ES-I3 (cell line): ENCODE measurements around the gene BRCA1.

Experiments used
- H3K36me3 ChIP-seq: 2 replicates; pipeline ENCODE4 v1.6.1; 2013; ENCODE audit warnings: mild to moderate bottlenecking, low read length, control low read depth, moderate library complexity; ENCODE audit not compliant: insufficient read depth
- H3K4me1 ChIP-seq: 2 replicates; pipeline ENCODE4 v1.6.1; 2013; ENCODE audit warnings: mild to moderate bottlenecking, control low read depth, low read length; ENCODE audit not compliant: insufficient read depth
- H3K9ac ChIP-seq: 2 replicates; pipeline ENCODE4 v1.6.1; 2013; ENCODE audit warnings: low read depth, mild to moderate bottlenecking, low read length, moderate library complexity
- H3K9me3 ChIP-seq: 2 replicates; pipeline ENCODE4 v1.6.1; 2013; ENCODE audit warnings: mild to moderate bottlenecking, low read length, moderate library complexity; ENCODE audit not compliant: control insufficient read depth, insufficient read depth

BRCA1 gene

DNA sequence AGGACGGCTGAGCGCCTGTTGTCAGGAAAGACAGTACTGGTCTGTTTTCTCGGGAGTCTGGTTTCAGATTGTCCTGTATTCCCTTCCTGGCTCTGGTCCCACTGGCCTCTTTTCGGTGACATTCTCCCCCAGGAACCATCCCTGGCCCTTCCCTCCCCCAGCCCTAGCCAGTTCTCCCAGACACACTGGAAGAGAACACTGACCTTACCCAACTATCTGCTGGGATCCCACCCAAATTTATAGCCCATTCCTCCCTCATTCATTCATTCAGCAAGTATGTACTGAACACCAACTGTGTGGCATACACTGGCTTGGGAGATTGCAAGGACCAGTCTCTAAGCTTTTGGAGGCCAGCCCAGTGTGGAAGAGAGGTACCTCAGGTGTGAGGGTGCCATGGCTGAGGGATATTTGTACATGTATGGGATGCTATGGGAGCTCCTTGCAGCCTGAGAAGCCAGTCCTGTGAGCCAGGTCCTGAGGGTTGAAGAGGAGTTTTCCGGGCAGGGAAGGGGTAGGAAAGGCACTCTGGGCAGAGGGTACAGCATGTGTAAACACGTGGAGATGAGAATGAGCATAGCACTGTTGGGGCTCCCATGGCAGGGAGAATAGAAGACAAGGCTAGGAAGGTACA, 94.9 kb downstream of the BRCA1 start:
- Histone ChIP-seq H3K36me3 (no peaks in the 10 kb centered on the region), H3K9ac (no peak overlapping the region), H3K9me3 (no peaks in the 10 kb centered on the region), H3K4me1 (peaks cover 53% of the 10 kb centered on the region)

DNA sequence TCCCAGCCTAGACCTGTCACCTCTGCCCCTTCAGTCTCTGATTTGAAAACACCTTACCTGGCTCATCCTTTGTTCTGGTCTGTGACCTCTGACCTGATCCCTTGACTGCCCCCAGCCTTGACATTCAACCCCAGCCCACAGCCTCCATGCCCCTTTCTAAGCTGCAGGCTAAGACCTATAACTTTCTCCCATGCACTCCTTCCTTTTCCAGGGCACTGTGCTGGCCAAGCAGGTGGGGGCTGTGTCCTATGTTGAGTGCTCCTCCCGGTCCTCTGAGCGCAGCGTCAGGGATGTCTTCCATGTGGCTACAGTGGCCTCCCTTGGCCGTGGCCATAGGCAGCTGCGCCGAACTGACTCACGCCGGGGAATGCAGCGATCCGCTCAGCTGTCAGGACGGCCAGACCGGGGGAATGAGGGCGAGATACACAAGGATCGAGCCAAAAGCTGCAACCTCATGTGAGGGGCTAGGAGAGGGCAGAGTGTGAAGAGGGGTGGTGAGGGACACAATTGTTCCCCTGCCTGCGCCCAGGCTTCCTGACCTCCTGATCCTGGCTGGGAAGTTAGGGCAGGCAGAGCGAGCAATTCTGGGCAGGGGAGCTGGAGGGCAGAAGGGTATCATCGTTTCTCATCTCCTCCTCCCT, 96.8 kb downstream of the BRCA1 start:
- H3K9me3 ChIP-seq: no peaks in the 10 kb centered on the region
- no peaks in the 10 kb centered on the region for H3K36me3 ChIP-seq
- H3K9ac ChIP-seq: no peak overlapping the region
- H3K4me1 ChIP-seq: peaks cover 33% of the 10 kb centered on the region

DNA sequence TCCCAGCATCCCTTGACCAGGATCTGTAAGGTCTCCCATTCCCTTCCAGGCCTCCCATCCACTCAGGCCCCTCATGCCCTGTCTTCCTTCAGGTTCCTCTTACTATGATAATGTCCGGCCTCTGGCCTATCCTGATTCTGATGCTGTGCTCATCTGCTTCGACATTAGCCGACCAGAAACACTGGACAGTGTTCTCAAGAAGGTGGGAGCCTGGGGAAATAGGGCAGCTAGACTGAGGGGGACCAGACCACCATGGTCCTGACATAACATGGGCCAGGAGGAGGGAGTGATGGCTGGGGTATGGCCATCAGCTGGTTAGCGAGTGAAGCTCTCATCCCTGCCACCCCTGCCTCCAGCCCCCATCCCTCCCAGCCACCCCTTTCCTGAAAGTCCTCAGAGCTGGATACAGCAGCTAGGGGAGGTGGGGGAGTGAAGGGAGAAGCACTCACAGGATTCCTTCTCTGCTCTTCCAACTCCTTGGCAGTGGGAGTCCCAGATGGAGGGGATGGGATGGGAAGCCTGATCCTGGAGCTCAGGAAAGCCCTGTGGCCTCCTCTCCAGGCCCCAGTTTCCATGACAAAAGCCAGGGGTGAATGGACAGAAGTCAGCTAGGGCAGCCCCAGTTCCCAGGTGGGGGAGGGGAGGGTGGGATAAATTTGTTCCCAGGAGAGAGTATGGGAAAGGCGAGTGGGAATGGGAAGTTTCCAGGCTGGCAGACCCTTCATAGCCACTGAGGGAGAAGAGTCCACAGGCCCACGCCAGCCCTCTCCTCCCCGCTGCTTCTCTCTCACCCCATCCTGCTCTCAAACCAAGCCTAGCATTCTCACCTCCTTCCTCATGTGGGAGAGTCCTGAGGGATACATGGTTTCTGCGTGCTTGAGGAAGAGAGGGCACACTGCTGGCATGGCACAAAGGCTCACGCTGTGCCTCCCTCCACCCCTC, 97.8 kb downstream of the BRCA1 start:
- no peaks in the 10 kb centered on the region for H3K36me3 ChIP-seq
- H3K4me1 ChIP-seq: peaks cover 32% of the 10 kb centered on the region
- no peak overlapping the region for H3K9ac ChIP-seq
- H3K9me3 ChIP-seq: no peaks in the 10 kb centered on the region

DNA sequence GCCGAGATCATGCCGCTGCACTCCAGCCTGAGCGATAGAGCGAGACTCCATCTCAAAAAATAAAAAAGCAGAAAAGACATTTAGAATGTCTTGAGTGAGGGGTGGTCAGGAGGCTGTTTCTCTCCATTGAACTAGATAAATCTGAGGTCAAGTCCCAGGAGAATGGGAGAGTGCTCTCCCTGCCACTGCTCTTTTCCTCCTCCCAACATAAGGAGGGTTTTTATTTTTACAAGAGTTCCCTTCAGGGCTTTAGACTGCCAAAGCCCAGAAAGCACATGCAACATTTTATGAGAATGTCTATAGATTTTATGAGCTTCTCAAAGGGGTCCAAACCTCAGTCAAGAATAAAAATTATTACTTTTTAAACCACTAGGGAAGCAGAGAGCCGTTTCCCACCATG, 98.6 kb downstream of the BRCA1 start:
- H3K36me3 ChIP-seq: no peaks in the 10 kb centered on the region
- H3K4me1 ChIP-seq: peaks cover 30% of the 10 kb centered on the region
- no peaks in the 10 kb centered on the region for H3K9me3 ChIP-seq
- H3K9ac ChIP-seq: no peak overlapping the region

DNA sequence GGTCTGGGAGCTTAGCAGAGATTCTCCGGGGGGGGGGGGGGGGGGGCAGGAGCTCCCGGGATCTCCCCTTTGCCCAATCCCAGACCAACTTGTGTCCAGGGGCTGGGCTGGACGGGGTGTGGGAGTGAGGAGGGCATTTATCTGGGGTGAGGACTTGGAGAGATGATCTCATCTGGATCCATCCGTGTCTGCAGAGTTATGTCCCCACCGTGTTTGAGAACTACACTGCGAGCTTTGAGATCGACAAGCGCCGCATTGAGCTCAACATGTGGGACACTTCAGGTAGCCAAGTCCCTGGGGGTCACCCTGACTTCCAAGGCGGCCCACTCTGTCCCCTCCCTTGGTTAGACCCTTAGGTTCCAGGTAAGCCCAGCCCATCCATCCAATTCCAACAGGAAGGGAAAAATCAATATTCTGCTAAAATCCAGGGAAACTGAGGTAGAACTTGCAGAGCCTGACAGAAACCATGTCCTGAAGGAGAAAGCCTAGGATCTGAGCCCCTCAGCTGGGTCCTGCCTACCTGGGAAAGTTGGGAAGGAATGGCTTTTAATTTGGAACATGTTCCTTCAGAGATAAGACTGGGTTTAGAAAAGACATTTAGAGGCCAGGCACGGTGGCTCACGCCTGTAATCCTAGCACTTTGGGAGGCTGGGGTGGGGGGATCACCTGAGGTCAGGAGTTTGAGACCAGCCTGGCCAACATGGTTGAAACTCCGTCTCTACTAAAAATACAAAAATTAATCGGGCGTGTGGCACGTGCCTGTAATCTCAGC, 99.2 kb downstream of the BRCA1 start:
- Histone ChIP-seq H3K9ac (peak overlapping the region; percentile 77; the same call in 1 of the 2 replicates), H3K4me1 (peaks cover 26% of the 10 kb centered on the region)

DNA sequence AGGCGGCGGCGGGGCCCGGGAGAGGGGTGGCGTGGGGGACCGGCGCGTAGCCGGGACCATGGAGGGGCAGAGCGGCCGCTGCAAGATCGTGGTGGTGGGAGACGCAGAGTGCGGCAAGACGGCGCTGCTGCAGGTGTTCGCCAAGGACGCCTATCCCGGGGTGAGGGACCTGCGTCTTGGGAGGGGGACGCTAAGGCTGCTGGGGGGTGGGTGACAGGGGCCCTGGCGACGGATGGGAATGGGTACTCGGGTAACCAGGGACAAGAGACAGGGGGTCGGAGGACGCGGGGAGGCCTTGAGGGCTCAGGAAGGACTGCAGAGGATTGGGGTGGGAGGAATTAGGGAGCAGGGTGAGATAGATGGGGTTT, 99.9 kb downstream of the BRCA1 start:
- H3K36me3 ChIP-seq: 0 out of 2 replicates have a peak, but pooled peaks cover 3% of the 10 kb centered on the region
- peaks cover 28% of the 10 kb centered on the region for H3K4me1 ChIP-seq
- H3K9ac ChIP-seq: peak overlapping the region; percentile 77; the same call in 1 of the 2 replicates
- no peaks in the 10 kb centered on the region for H3K9me3 ChIP-seq

More for the DNA sequence above, 99.2 kb downstream of the BRCA1 start:
- Histone ChIP-seq H3K36me3 (no peaks in the 10 kb centered on the region), H3K9me3 (no peaks in the 10 kb centered on the region)

DNA sequence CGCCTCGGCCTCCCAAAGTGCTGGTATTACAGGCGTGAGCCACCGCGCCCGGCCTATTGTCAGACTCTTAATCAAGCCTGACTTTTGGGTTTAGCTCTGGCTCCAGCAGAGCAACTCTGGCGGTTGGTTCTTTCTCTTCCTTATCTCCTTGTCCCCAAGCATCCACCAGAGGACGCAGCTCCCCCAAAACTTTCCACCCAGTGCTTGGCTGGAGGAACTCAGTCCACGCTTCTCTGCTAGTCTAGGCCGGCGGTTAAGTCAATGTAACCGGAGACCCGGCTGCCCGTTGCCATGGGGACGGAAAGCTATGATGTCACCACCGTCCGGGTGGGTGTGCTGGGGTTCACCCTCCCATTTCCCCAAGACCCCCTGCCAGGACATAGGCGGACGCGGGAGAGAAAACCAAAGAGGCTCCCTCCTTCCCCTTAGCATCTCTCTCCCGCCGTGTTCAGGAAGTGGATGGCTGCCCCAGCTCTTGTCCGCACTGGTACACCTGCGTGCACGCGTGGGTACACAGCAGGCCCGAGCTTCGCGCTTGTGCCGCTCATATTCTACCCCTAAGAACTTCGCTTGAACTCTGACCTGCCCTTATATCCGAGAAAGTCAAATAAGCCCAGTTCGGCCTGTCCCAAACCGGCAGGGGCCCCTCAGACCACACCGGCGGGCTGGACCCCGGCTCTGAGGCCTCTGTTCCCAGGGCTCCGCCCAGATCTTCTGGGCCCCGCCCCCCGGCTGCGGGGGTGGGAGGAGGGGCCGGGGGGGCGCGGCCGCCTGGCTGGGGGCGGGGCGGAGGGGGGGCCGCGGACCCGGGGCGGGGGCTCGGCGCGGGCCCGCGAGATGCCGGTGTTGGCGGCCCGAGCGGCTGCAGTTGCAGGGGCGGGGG, 100.5 kb downstream of the BRCA1 start, which contains the start of gene RND2:
Gene RND2, plus strand, starts transcription at position 825 of the 883 bp plus-strand sequence. CDS start 117 bp downstream, outside the sequence.
- Histone ChIP-seq H3K9ac (peak within 1 kb of the TSS; percentile 83; the same call in 1 of the 2 replicates), H3K4me1 (peaks cover 34% of the 10 kb centered on the region), H3K36me3 (0 out of 2 replicates have a peak, but pooled peaks cover 4% of the 10 kb centered on the region), H3K9me3 (no peaks in the 10 kb centered on the region)

DNA sequence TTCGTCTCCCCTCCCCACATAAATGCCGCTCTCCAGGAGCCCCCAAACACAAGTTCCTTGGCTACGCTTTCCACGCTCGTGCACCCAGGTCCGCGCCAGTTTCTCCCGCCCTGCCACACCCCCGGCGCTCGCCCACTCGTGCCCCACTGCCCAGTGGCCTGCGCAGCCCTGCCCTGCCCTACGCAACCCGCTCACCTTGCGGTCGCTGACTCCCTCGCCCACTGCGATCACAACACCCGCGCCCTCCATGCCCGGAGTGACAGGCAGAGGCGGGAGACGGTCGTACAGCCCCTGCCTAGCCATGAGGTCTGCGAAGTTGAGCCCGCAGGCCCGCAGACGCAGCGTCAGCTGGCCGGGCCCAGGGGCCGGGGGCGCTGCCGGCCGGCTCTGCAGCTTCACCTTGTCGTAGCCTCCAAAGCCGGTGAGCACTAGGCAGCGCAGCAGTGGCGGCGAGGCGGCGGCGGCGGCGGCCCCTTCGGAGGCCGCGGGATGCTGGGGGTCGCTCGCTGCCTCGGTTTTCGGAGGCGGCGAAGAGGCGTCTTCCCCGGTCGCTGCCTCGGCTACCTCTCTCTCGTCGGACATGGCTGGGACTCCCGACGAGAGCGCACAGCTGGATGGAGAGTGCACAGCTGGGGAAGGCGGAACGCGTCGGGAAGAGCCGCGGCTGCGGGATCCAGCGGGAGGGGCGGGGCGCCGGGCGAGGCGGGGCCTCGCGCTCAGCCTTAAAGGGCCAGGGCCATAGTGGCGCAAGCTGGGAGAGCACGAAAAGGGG, 103.2 kb downstream of the BRCA1 start, which contains the start of gene VAT1:
Gene VAT1, minus strand, starts transcription at position 645 of the 772 bp plus-strand sequence. Its CDS starts 63 bp downstream, at position 582.
- Histone ChIP-seq H3K9me3 (no peaks in the 10 kb centered on the region), H3K36me3 (peaks cover 10% of the 10 kb centered on the region; the same call in 1 of the 2 replicates), H3K9ac (peak within 1 kb of the TSS; percentile 100), H3K4me1 (peaks cover 23% of the 10 kb centered on the region)

DNA sequence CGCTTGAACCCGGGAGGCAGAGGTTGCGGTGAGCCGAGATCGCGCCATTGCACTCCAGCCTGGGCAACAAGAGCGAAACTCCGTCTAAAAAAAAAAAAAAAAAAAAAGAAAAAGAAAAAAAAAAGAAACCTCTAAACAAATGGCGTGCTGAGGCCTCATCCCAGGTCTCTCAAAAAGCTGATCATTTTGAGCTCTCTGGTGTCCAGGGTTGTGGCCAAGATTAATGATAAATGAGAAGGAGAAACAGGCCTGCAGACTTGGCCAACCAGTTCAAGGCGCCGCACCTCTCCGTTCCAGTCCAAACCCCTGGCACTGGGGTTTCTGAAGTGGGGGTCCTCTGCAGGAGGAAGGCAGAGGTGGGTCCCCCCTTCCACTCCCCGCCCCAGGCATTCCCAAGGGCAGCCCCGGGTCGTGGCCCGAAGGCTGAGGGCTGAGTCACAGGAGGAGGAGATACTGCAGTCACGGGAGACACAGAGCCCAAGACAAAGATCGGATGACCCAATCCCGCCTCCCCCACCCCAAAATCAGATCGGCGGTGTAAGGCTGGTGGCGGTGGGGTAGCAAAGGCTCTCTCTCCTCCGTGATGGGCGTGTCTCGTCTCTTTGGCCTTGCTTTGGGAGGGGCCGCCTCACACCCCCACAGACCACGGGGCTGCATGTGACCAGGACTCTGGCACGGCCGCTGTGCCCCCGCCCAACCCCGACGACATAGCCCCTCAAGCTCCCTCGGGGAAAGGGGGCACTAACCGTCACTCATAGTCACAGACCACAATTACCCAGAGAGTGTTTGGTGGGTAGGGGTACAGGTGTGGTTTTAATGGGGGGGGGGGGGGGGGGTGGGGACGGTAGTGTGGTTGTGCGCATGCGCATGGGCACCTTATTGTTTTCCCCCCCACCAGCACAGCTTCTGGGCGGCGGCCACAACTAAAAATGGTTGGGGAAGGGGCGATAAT, 104.1 kb downstream of the BRCA1 start:
- H3K9ac ChIP-seq: peak overlapping the region; percentile 100
- H3K9me3 ChIP-seq: no peaks in the 10 kb centered on the region
- H3K36me3 ChIP-seq: peaks cover 16% of the 10 kb centered on the region; the same call in 1 of the 2 replicates
- peaks cover 20% of the 10 kb centered on the region for H3K4me1 ChIP-seq

DNA sequence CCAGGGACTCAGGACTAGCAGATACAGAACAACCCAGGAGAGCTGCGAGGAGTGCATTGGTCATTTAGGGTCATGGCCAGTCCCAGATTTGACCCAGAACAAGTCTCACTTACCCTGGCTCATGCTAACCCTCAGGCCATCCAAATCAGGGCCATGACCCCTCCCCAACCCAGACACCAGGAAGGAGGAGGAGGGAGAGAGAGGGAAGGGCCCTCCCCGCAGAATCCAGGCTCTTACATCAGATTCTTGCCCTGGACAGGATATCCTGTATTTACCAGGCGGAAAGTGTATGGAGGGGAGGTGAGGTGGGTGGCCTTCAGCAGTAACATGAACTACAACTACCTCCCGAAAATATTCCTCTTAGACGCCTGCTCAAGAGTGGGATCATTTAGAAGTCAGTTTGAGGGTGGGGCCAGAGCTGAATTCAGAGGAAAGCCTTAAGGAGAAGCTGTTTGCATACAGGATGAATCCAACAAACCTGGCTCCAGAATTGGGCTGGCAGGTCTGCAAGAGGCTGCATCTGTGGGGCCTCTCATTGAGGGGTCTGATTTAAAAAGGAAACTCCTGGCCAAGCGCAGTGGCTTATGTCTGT, 105.0 kb downstream of the BRCA1 start:
- H3K36me3 ChIP-seq: peaks cover 18% of the 10 kb centered on the region; the same call in 1 of the 2 replicates
- H3K4me1 ChIP-seq: peaks cover 27% of the 10 kb centered on the region
- no peaks in the 10 kb centered on the region for H3K9me3 ChIP-seq
- H3K9ac ChIP-seq: peak overlapping the region; percentile 100

DNA sequence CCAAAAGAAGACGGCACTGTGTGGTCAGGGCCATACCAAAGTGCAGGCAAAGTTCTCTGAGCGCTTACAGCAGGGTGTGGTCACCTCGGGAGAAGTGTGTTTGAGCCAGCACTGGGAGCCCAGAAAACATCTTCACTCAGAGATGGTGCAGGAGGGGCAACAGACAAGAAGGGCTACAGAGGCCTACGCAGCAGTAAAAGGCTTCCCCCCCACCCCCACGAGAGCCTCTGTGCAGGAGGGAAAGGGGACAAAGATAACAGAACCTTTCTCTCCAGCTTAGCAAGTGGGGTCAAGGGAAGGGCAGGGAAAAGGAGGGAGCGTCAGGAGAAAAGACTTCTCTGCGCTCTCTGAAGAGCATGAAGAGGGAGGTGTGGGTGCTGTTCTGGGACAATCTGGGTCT, 105.7 kb downstream of the BRCA1 start:
- Histone ChIP-seq H3K9ac (peak overlapping the region; percentile 100), H3K9me3 (no peaks in the 10 kb centered on the region), H3K36me3 (peaks cover 18% of the 10 kb centered on the region; the same call in 1 of the 2 replicates), H3K4me1 (peaks cover 34% of the 10 kb centered on the region)
